ENCODE results near the gene ELOB. TPM values are rescaled to one million over a fixed set of nuclear protein-coding genes. Genes with fewer than 3 reads are reported as not detected.

The ELOB gene
- total RNA-seq, 1 donor from 2014 or later = 311 TPM

GRCh38 chr16:2810651-2811050, 33.6 kb upstream of the ELOB start:
- no peak for TF ChIP-seq CTCF (conservative IDR thresholded peaks at IDR 0.05; ENCODE audit: low read depth, low read length)
- H3K4me3 ChIP-seq (ENCODE audit: low read depth, low read length) = no peak overlapping the region
- DNase-seq (ENCODE audit: low read depth) = no peak

- no peak overlapping the region for H3K4me3 ChIP-seq (ENCODE audit: low read depth, low read length)
- TF ChIP-seq CTCF (conservative IDR thresholded peaks at IDR 0.05; ENCODE audit: low read depth, low read length) = no peak
- DNase-seq (ENCODE audit: low read depth) = no peak
Observed at GRCh38 chr16:2809149-2809760, 32.2 kb upstream of the ELOB start.

- TF ChIP-seq CTCF (conservative IDR thresholded peaks at IDR 0.05; ENCODE audit: low read depth, low read length) = no peak
- no peak overlapping the region for H3K4me3 ChIP-seq (ENCODE audit: low read depth, low read length)
- no peak for DNase-seq (ENCODE audit: low read depth)
Observed at GRCh38 chr16:2808181-2808580, 31.1 kb upstream of the ELOB start.

DNA sequence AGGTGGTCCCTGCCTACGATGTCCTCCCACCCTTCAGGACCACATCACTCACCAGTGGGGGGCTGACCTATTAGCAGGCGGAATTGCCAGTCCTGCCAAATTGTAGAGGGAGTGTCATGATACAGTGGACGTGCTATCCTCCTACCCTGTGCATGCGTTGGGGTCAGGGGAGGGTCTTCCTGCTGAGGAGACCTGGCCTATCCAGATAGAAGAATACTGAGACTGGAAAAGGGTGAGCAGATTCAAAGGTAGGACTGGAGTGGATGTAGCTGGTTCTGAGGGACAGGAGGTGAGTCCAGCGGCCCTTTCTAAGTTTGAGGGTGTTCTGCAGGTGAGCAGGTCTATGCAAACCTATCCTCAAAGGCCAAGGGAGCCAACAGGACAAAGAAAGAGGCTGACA, 29.2 kb upstream of the ELOB start:
- TF ChIP-seq CTCF (conservative IDR thresholded peaks at IDR 0.05; ENCODE audit: low read depth, low read length) = no peak
- DNase-seq (ENCODE audit: low read depth) = no peak
- no peak overlapping the region for H3K4me3 ChIP-seq (ENCODE audit: low read depth, low read length)

DNA sequence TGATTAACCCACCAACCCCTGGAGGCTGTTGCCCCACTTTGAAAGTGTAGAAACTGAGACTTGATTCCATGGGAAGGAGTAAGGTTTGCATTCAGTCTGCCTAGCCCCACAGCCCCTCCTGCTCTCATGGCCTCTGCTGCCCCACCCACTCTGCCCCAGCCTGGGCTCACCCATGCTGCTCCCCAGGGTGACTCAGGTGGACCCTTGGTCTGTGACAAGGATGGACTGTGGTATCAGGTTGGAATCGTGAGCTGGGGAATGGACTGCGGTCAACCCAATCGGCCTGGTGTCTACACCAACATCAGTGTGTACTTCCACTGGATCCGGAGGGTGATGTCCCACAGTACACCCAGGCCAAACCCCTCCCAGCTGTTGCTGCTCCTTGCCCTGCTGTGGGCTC, 27.6 kb upstream of the ELOB start:
- DNase-seq (ENCODE audit: low read depth) = no peak
- no peak for TF ChIP-seq CTCF (conservative IDR thresholded peaks at IDR 0.05; ENCODE audit: low read depth, low read length)
- H3K4me3 ChIP-seq (ENCODE audit: low read depth, low read length) = no peak overlapping the region

GRCh38 chr16:2803545-2804195, 26.6 kb upstream of the ELOB start:
- no peak for TF ChIP-seq CTCF (conservative IDR thresholded peaks at IDR 0.05; ENCODE audit: low read depth, low read length)
- no peak overlapping the region for H3K4me3 ChIP-seq (ENCODE audit: low read depth, low read length)
- no peak for DNase-seq (ENCODE audit: low read depth)

GRCh38 chr16:2799859-2800226, 22.8 kb upstream of the ELOB start:
- DNase-seq (ENCODE audit: low read depth) = no peak
- H3K4me3 ChIP-seq (ENCODE audit: low read depth, low read length) = no peak overlapping the region
- TF ChIP-seq CTCF (conservative IDR thresholded peaks at IDR 0.05; ENCODE audit: low read depth, low read length) = no peak

Data from epithelial cell of proximal tubule (primary cell).